HepG2 (cell line): ENCODE data around the gene YTHDF1. TPM values are rescaled to one million over a fixed set of nuclear protein-coding genes. Genes with fewer than 3 reads are reported as not detected.

ENCODE experiments used
- ARHGAP35 ChIP-seq: sonication (generic); formaldehyde crosslinking; IDR thresholded peaks from 2 replicates; pipeline ENCODE4 v1.9.0; 2022; ENCODE audit warnings: mild to moderate bottlenecking, inconsistent platforms, moderate library complexity, missing genetic modification reagents, borderline replicate concordance
- ASH2L ChIP-seq: fragments of 300-600, 200-600 bp; sonication (generic); IDR thresholded peaks from 2 replicates; pipeline ENCODE4 v1.7.0; 2017; ENCODE audit warnings: low read depth, mild to moderate bottlenecking, moderate library complexity, mixed read lengths, low read length; ENCODE audit not compliant: insufficient read length
- BORCS8-MEF2B ChIP-seq: sonication (generic); formaldehyde crosslinking; IDR thresholded peaks from 2 replicates; pipeline ENCODE4 v1.8.0; 2022; ENCODE audit warnings: mild to moderate bottlenecking, missing genetic modification reagents
- DNMT1 ChIP-seq: sonication (generic); formaldehyde crosslinking; IDR thresholded peaks from 2 replicates; pipeline ENCODE4 v1.5.1; 2020; ENCODE audit warnings: mild to moderate bottlenecking, missing genetic modification reagents
- FLYWCH1 ChIP-seq: sonication (generic); formaldehyde crosslinking; IDR thresholded peaks from 2 replicates; pipeline ENCODE4 v1.8.1; 2023; ENCODE audit warnings: mild to moderate bottlenecking, missing genetic modification reagents
- HNF4G ChIP-seq, 2 experiments: sonication (generic) in 1 of 2; formaldehyde crosslinking in 1 of 2; IDR thresholded peaks; 2 replicates each; pipeline versions ENCODE4 v1.4.0 to v1.6.1; 2011 to 2020; ENCODE audit warnings: borderline replicate concordance in 2 of 2, low read depth in 2 of 2, mild to moderate bottlenecking in 2 of 2, low read length in 1 of 2, missing genetic modification reagents in 1 of 2, moderate library complexity in 1 of 2
- HOXA9 ChIP-seq: sonication (generic); formaldehyde crosslinking; IDR thresholded peaks from 2 replicates; pipeline ENCODE4 v1.8.1; 2022; ENCODE audit warnings: missing genetic modification reagents, mild to moderate bottlenecking, moderate library complexity, borderline replicate concordance
- MEIS2 ChIP-seq: sonication (generic); formaldehyde crosslinking; IDR thresholded peaks from 2 replicates; pipeline ENCODE4 v1.9.0; 2021; ENCODE audit warnings: mild to moderate bottlenecking, missing genetic modification reagents
- MTF1 ChIP-seq: sonication (generic); formaldehyde crosslinking; IDR thresholded peaks from 2 replicates; pipeline ENCODE4 v1.5.0; 2020; ENCODE audit warnings: missing genetic modification reagents
- RFX5 ChIP-seq: IDR thresholded peaks from 2 replicates; pipeline ENCODE4 v1.6.1; 2011; ENCODE audit warnings: low read depth, low read length, improper control_type of control experiment
- TCF7 ChIP-seq: sonication (generic); IDR thresholded peaks from 2 replicates; pipeline ENCODE4 v1.6.1; 2016; ENCODE audit warnings: antibody characterized with exemption, low read depth
- ZBTB1 ChIP-seq: sonication (generic); formaldehyde crosslinking; IDR thresholded peaks from 2 replicates; pipeline ENCODE4 v1.4.0; 2020; ENCODE audit warnings: missing genetic modification reagents, borderline replicate concordance
- ZNF205 ChIP-seq: IDR thresholded peaks from 2 replicates; pipeline ENCODE4 v1.6.1; 2018; ENCODE audit warnings: missing biosample characterization, missing genetic modification reagents
- ZNF354B ChIP-seq: sonication (generic); formaldehyde crosslinking; IDR thresholded peaks from 2 replicates; pipeline ENCODE4 v1.8.0; 2022; ENCODE audit warnings: mild to moderate bottlenecking, missing genetic modification reagents
- ZNF556 ChIP-seq: sonication (generic); formaldehyde crosslinking; IDR thresholded peaks from 2 replicates; pipeline ENCODE4 v1.4.0; 2020; ENCODE audit warnings: mild to moderate bottlenecking, missing genetic modification reagents, borderline replicate concordance
- ZNF619 ChIP-seq: sonication (generic); formaldehyde crosslinking; IDR thresholded peaks from 2 replicates; pipeline ENCODE4 v1.4.0; 2020; ENCODE audit warnings: mild to moderate bottlenecking, missing genetic modification reagents
- ZNF782 ChIP-seq: sonication (generic); formaldehyde crosslinking; IDR thresholded peaks from 2 replicates; pipeline ENCODE4 v1.4.0; 2020; ENCODE audit warnings: missing genetic modification reagents, mild to moderate bottlenecking, borderline replicate concordance
- ZSCAN20 ChIP-seq: sonication (generic); formaldehyde crosslinking; IDR thresholded peaks from 2 replicates; pipeline ENCODE4 v1.4.0; 2020; ENCODE audit warnings: missing genetic modification reagents, mild to moderate bottlenecking, borderline replicate concordance
- ZSCAN25 ChIP-seq: sonication (generic); formaldehyde crosslinking; IDR thresholded peaks from 2 replicates; pipeline ENCODE4 v1.8.0; 2022; ENCODE audit warnings: mild to moderate bottlenecking, missing genetic modification reagents
- polyA plus RNA-seq, 8 experiments: library from polyadenylated mRNA; depleted of rRNA in 3 of 8; stranded (reverse) in 7 of 8; unstranded in 1 of 8; fragments of >200 nt; fragmentation: Illumina TruSeq in 4 of 8; extraction: Trizol in 4 of 8; gene quantifications; 2 replicates each; pipeline versions ENCODE4 v1.2.1 to v1.2.3, GENCODE V29; 2011 to 2016; ENCODE audit warnings: low read depth in 4 of 8, missing spikeins in 1 of 8, mixed read lengths in 1 of 8; ENCODE audit not compliant: insufficient read depth in 1 of 8
- total RNA-seq, 5 experiments: library from RNA; depleted of rRNA; stranded (reverse); fragments of >200 nt; fragmentation: Illumina TruSeq; extraction: Trizol; gene quantifications; 2 replicates each; pipeline ENCODE4 v1.2.3, GENCODE V29; 2016; ENCODE audit warnings: low read depth in 1 of 5
- TF ChIP-seq, protein P1 (sequence below): sonication (generic); formaldehyde crosslinking; IDR thresholded peaks from 2 replicates; pipeline ENCODE4 v1.8.0; 2022; ENCODE audit warnings: missing genetic modification reagents, mild to moderate bottlenecking, inconsistent platforms, borderline replicate concordance
- TF ChIP-seq, protein P2 (sequence below): sonication (generic); formaldehyde crosslinking; IDR thresholded peaks from 2 replicates; pipeline ENCODE4 v1.8.0; 2023; ENCODE audit warnings: mild to moderate bottlenecking, missing genetic modification reagents
- TF ChIP-seq, protein P3 (sequence below): IDR thresholded peaks from 2 replicates; pipeline ENCODE4 v1.6.1; 2016; ENCODE audit warnings: mild to moderate bottlenecking, missing biosample characterization, missing genetic modification reagents
- TF ChIP-seq, protein P4 (sequence below): sonication (generic); formaldehyde crosslinking; IDR thresholded peaks from 2 replicates; pipeline ENCODE4 v1.4.0; 2020; ENCODE audit warnings: missing genetic modification reagents

YTHDF1 gene
- total and polyA plus RNA-seq, 2 of the 13 experiments (the other 11 are each of a cell fraction or from before 2014, with no cell fraction given), result 34.5 to 37.7 TPM

DNA sequence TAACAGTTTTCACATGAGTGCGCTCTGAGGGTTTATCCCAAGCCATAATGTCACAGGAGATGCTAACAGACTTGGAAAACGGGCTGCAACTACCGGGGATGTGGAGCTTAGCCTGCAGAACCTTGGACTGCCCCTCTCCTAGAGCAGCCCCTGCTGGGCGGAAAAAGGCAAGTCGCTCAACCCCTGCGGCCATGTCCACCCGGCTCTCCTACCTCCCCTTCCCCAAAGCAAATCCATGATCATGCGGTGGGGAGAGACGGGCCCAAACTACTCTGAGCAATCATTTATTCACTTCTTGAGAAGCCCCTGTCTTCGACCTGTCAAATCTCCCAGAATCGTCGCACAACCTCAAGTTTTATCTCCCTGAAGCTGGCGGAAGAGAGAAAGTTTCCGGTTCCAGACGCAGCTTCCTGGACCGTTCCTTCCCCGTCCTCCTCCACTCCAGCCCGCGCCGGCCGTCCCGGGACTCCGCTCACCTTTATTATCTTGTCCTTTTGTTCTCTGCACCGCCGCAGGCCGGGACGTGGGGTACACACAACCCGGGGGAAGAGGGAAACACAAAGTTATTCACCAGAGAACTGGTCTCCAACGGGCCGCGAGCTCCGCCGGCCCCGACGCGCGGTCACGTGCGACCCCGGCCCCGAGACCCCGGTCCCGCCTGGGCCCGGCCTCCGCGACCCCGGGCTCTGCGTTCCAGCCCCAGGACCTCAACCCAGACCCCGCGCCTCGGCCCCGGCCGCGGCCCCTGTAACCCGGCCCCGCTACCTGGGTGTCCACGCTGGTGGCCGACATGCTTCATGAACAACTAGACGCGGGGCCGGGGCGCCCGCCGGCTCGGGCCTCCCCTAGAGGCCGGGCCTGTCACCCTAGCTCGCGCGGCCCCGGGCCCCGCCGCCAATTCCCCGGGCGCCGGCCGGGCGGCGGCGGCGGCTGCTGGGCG, 560 bp downstream of the YTHDF1 start (continued):
- TF ChIP-seq, protein P1, sequence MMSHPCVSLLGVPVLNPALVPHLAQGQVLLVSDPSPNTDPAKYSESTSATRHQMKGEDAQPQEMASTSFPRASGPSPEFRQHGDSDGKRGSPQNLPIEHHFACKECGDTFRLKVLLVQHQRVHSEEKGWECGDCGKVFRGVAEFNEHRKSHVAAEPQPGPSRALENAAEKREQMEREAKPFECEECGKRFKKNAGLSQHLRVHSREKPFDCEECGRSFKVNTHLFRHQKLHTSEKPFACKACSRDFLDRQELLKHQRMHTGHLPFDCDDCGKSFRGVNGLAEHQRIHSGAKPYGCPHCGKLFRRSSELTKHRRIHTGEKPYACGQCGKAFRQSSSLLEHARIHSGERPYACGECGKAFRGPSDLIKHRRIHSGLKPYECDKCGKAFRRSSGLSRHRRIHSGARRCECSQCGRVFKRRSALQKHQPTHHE, result 0 out of 2 replicates have a peak, but pooled peaks have one; percentile 64
- TF ChIP-seq ASH2L (peak; percentile 55), HNF4G (IDR thresholded peaks at IDR 0.05; ENCODE audit: borderline replicate concordance, low read depth, low read length) (no peak), HNF4G (CRISPR knock-in tag; IDR thresholded peaks at IDR 0.05; ENCODE audit: borderline replicate concordance, low read depth) (0 out of 2 replicates have a peak, but pooled peaks have one; percentile 7), BORCS8-MEF2B (CRISPR knock-in tag) (peak; percentile 81), HOXA9 (no peak), ZSCAN20 (CRISPR knock-in tag) (0 out of 2 replicates have a peak, but pooled peaks have one; percentile 11), MEIS2 (CRISPR knock-in tag) (peak; percentile 57; the same call in 1 of the 2 replicates), MTF1 (CRISPR knock-in tag) (no peak), ZBTB1 (no peak), ZNF205 (CRISPR knock-in tag) (0 out of 2 replicates have a peak, but pooled peaks have one; percentile 20), ZNF354B (CRISPR knock-in tag) (peak; percentile 63; the same call in 1 of the 2 replicates), ZSCAN25 (no peak; the same call in 1 of the 2 replicates), FLYWCH1 (CRISPR knock-in tag) (no peak), RFX5 (peak; percentile 45; the same call in 1 of the 2 replicates), ARHGAP35 (no peak), ZNF619 (CRISPR knock-in tag) (0 out of 2 replicates have a peak, but pooled peaks have one; percentile 19), ZNF782 (CRISPR knock-in tag) (0 out of 2 replicates have a peak, but pooled peaks have one; percentile 20), TCF7 (no peak), ZNF556 (0 out of 2 replicates have a peak, but pooled peaks have one; percentile 17), DNMT1 (CRISPR knock-in tag) (no peak)
- TF ChIP-seq, protein P2, sequence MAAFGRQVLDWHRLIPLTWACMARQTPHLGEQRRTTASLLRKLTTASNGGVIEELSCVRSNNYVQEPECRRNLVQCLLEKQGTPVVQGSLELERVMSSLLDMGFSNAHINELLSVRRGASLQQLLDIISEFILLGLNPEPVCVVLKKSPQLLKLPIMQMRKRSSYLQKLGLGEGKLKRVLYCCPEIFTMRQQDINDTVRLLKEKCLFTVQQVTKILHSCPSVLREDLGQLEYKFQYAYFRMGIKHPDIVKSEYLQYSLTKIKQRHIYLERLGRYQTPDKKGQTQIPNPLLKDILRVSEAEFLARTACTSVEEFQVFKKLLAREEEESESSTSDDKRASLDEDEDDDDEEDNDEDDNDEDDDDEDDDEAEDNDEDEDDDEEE (CRISPR knock-in tag), result peak; percentile 86
- TF ChIP-seq, protein P3, sequence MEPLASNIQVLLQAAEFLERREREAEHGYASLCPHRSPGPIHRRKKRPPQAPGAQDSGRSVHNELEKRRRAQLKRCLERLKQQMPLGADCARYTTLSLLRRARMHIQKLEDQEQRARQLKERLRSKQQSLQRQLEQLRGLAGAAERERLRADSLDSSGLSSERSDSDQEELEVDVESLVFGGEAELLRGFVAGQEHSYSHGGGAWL, result peak; percentile 52; the same call in 1 of the 2 replicates
- TF ChIP-seq, protein P4, sequence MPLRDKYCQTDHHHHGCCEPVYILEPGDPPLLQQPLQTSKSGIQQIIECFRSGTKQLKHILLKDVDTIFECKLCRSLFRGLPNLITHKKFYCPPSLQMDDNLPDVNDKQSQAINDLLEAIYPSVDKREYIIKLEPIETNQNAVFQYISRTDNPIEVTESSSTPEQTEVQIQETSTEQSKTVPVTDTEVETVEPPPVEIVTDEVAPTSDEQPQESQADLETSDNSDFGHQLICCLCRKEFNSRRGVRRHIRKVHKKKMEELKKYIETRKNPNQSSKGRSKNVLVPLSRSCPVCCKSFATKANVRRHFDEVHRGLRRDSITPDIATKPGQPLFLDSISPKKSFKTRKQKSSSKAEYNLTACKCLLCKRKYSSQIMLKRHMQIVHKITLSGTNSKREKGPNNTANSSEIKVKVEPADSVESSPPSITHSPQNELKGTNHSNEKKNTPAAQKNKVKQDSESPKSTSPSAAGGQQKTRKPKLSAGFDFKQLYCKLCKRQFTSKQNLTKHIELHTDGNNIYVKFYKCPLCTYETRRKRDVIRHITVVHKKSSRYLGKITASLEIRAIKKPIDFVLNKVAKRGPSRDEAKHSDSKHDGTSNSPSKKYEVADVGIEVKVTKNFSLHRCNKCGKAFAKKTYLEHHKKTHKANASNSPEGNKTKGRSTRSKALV (CRISPR knock-in tag), result peak; percentile 88
